Gastroesophageal sphincter (tissue), 3 donors: ENCODE data around the gene EXOC4.

ENCODE experiments used
- EP300 ChIP-seq: sonication (generic); formaldehyde crosslinking; IDR thresholded peaks from one replicate; pipeline ENCODE4 v1.6.1; 2017; ENCODE audit warnings: antibody characterized with exemption, mild to moderate bottlenecking
- POLR2A ChIP-seq, 2 donors: fragments of 450-650 bp; IDR thresholded peaks; one replicate each; pipeline ENCODE4 v1.6.1; 2017; ENCODE audit warnings: antibody characterized with exemption in 2 of 2, mild to moderate bottlenecking in 2 of 2, moderate library complexity in 1 of 2
- POLR2AphosphoS5 ChIP-seq: sonication (generic); formaldehyde crosslinking; IDR thresholded peaks from one replicate; pipeline ENCODE4 v1.6.1; 2017; ENCODE audit warnings: antibody characterized with exemption
- TF ChIP-seq, protein P1 (sequence below), 4 experiments: fragments of 200-600 bp in 2 of 4; fragments of 450-650 bp in 2 of 4; sonication (generic) in 1 of 4; IDR thresholded peaks; one replicate each; pipeline ENCODE4 v1.5.1; 2017 to 2019; ENCODE audit warnings: antibody characterized with exemption in 4 of 4, mild to moderate bottlenecking in 2 of 4, moderate library complexity in 2 of 4

DNA sequence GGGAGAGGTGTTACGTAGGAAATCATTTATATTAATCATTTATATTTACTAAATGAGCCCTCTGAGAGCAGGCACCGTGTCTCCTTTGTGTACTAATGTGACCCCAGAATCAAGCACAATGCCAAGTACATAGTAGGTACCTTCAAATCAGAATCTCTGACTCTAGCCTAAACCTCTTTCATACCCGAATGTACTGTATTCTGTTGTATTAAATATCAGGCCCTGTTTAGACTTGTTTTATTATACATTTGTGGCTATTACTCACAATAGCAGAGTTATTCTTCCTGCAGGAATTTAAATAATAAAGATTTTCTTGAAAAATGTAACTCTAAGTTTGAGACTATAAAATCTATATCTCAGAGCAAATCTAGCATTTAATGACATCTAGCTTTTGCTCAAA is 297.3 kb downstream of the EXOC4 start:
- TF ChIP-seq, protein P1, sequence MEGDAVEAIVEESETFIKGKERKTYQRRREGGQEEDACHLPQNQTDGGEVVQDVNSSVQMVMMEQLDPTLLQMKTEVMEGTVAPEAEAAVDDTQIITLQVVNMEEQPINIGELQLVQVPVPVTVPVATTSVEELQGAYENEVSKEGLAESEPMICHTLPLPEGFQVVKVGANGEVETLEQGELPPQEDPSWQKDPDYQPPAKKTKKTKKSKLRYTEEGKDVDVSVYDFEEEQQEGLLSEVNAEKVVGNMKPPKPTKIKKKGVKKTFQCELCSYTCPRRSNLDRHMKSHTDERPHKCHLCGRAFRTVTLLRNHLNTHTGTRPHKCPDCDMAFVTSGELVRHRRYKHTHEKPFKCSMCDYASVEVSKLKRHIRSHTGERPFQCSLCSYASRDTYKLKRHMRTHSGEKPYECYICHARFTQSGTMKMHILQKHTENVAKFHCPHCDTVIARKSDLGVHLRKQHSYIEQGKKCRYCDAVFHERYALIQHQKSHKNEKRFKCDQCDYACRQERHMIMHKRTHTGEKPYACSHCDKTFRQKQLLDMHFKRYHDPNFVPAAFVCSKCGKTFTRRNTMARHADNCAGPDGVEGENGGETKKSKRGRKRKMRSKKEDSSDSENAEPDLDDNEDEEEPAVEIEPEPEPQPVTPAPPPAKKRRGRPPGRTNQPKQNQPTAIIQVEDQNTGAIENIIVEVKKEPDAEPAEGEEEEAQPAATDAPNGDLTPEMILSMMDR (IDR thresholded peaks at IDR 0.05) = no peak
- TF ChIP-seq EP300 (no peak), POLR2A (IDR thresholded peaks at IDR 0.05) (no peak), POLR2AphosphoS5 (no peak)
